Common myeloid progenitor, CD34-positive (primary cell): Measurements from ENCODE around the gene MASP1.

Experiments used
- CTCF ChIA-PET: fragments of 350-600 bp; sonication (Branson Sonifier 250); formaldehyde crosslinking; loops from one replicate; lab custom pipeline; 2021; ENCODE audit warnings: antibody characterized with exemption; lab: Charles Lee
- POLR2A ChIA-PET: fragments of 350-600 bp; sonication (Branson Sonifier 250); formaldehyde crosslinking; loops from one replicate; lab custom pipeline; 2021; ENCODE audit warnings: antibody characterized with exemption; lab: Charles Lee
- DNase-seq, 3 donors: peaks; one replicate each; pipeline versions ENCODE4 v3.0.0 to v3.0.0-alpha.2; 2013
- H3K27ac ChIP-seq, 2 experiments: 1 replicate in 1 of 2; 2 replicates in 1 of 2; pipeline ENCODE4 v1.7.0; 2013; ENCODE audit warnings: inconsistent platforms in 2 of 2, low read length in 2 of 2, mild to moderate bottlenecking in 2 of 2, low read depth in 1 of 2, moderate library complexity in 1 of 2; ENCODE audit not compliant: severe bottlenecking in 2 of 2, insufficient read depth in 1 of 2, poor library complexity in 1 of 2
- H3K27me3 ChIP-seq, 5 experiments: replicated peaks in 2 of 5; 1 replicate in 3 of 5; 2 replicates in 2 of 5; pipeline versions ENCODE4 v1.6.1 to v1.7.0; 2013; ENCODE audit warnings: low read length in 4 of 5, mild to moderate bottlenecking in 2 of 5, moderate library complexity in 2 of 5, inconsistent platforms in 1 of 5; ENCODE audit not compliant: insufficient read depth in 5 of 5, control insufficient read depth in 4 of 5
- H3K36me3 ChIP-seq, 4 experiments: 1 replicate in 2 of 4; 2 replicates in 2 of 4; pipeline versions ENCODE4 v1.6.1 to v1.7.0; 2013; ENCODE audit warnings: low read length in 3 of 4, control low read depth in 1 of 4, mild to moderate bottlenecking in 1 of 4; ENCODE audit not compliant: control insufficient read depth in 4 of 4, insufficient read depth in 4 of 4
- H3K4me1 ChIP-seq, 4 experiments: 1 replicate in 3 of 4; 2 replicates in 1 of 4; pipeline versions ENCODE4 v1.6.1 to v1.7.1; 2013; ENCODE audit warnings: low read length in 3 of 4, mild to moderate bottlenecking in 3 of 4, control low read depth in 1 of 4, inconsistent platforms in 1 of 4, moderate library complexity in 1 of 4; ENCODE audit not compliant: control insufficient read depth in 4 of 4, insufficient read depth in 4 of 4; ENCODE audit errors: control extremely low read depth in 1 of 4
- H3K4me3 ChIP-seq, 7 experiments: 1 replicate in 4 of 7; 2 replicates in 3 of 7; pipeline versions ENCODE4 v1.5.1 to v1.7.0; 2013; ENCODE audit warnings: mild to moderate bottlenecking in 7 of 7, low read length in 6 of 7, moderate library complexity in 6 of 7, inconsistent platforms in 2 of 7, low read depth in 2 of 7, control low read depth in 1 of 7; ENCODE audit not compliant: insufficient read depth in 4 of 7, control insufficient read depth in 1 of 7; ENCODE audit errors: extremely low read depth in 1 of 7
- H3K9me3 ChIP-seq, 5 experiments: 1 replicate in 4 of 5; 2 replicates in 1 of 5; pipeline versions ENCODE4 v1.6.1 to v1.7.1; 2013; ENCODE audit warnings: low read length in 4 of 5, mild to moderate bottlenecking in 2 of 5, inconsistent platforms in 1 of 5, low read depth in 1 of 5, moderate library complexity in 1 of 5; ENCODE audit not compliant: control insufficient read depth in 4 of 5, insufficient read depth in 2 of 5; ENCODE audit errors: control extremely low read depth in 1 of 5
- WGBS: methylation state at CpG from one replicate; pipeline ENCODE4 v1.1.5; 2013; ENCODE audit not compliant: insufficient coverage; 5-methylcytosine and 5-hydroxymethylcytosine counted together

MASP1 gene

DNA sequence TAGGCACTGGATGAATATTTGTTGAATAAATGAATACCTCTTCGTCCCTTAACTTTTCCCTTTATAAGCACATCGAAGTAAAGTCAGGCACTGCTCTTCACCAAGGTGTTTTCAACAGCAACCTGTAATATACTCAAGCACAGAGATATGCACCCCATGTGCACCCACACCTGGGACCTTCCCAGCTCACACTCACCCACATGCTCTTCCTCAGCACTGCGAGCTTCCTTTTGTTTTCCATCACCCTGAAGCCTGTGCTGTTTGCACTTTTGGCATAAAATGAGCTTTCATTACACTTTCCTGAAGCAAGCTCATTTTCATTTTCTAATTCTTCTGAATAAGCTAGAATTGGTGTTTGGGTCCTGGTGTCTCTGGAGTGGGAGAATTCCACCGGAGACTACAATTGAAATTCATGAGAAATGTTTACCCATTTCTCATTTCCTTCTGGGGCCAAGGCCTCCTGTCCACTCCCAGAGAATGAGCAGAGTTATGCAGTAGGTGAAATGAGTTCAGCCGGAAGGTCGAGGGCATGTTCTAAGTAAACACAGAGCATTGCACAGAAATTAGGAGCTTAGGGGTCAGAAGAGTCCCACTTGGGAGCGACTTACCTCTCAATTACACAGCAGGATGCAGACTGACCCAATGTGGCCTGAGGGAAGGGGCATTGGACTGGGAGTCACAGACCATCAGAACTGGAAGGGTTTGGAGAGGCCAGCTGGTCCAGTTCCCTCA, 15.0 kb downstream of the MASP1 start:
- Histone ChIP-seq H3K27ac (no peak overlapping the region), H3K36me3 (no peaks in the 10 kb centered on the region), H3K9me3 (no peaks in the 10 kb centered on the region), H3K4me3 (no peak overlapping the region), H3K4me1 (no peaks in the 10 kb centered on the region), H3K27me3 (no peaks in the 10 kb centered on the region)
- ChIA-PET POLR2A (interaction anchor here (0.6 kb wide), 1 partner anchor 783 kb away, joined by 6 read pairs; no protein-coding TSS in a partner anchor), CTCF (no interaction called here)
- 96% methylated on average over 4 of the region's 7 CpGs for WGBS
- DNase-seq, result no peak

DNA sequence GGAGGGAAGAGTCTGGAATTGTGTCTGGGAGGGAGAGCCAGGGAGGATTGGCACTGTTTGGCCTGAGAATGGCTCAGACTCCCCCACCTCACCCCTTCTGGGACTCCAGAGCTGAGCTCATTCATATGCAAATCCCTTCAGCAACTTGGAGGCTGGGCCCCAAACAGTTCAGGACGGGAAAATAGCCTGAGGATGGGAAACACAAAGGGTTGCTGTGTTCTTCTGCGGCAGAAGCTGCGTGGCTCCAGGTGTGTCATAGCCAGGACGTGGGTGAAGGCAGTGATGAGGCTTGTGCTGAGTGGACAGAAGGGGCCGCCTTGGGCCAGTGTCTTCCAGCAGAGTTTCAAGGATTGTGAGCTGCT, 16.6 kb downstream of the MASP1 start:
- Histone ChIP-seq H3K27ac (no peak overlapping the region), H3K36me3 (no peaks in the 10 kb centered on the region), H3K4me1 (no peaks in the 10 kb centered on the region), H3K27me3 (no peaks in the 10 kb centered on the region), H3K9me3 (peaks cover 0 to 5% (median 0%) of the 10 kb centered on the region in 5 experiments), H3K4me3 (no peak overlapping the region)
- POLR2A ChIA-PET, result no interaction called here
- no peak for DNase-seq
- 80% methylated on average over 5 of the region's 5 CpGs for WGBS
- CTCF ChIA-PET, result interaction anchor here (0.7 to 1.1 kb wide), 3 partner anchors 20 to 44 kb away, joined by 3 read pairs; no protein-coding TSS in a partner anchor

- no peak for DNase-seq
- no peak overlapping the region for H3K27ac ChIP-seq
- peaks cover 0 to 6% (median 1%) of the 10 kb centered on the region in 5 experiments for H3K9me3 ChIP-seq
- ChIA-PET CTCF (interaction anchor here (0.7 to 1.1 kb wide), 3 partner anchors 20 to 44 kb away, joined by 3 read pairs; no protein-coding TSS in a partner anchor), POLR2A (no interaction called here)
- H3K4me1 ChIP-seq, result no peaks in the 10 kb centered on the region
- 94% methylated on average over 5 of the region's 6 CpGs for WGBS
- no peak overlapping the region for H3K4me3 ChIP-seq
- H3K27me3 ChIP-seq, result no peaks in the 10 kb centered on the region
- no peaks in the 10 kb centered on the region for H3K36me3 ChIP-seq
Observed at GRCh38 chr3:187274315-187274976, 17.1 kb downstream of the MASP1 start.

DNA sequence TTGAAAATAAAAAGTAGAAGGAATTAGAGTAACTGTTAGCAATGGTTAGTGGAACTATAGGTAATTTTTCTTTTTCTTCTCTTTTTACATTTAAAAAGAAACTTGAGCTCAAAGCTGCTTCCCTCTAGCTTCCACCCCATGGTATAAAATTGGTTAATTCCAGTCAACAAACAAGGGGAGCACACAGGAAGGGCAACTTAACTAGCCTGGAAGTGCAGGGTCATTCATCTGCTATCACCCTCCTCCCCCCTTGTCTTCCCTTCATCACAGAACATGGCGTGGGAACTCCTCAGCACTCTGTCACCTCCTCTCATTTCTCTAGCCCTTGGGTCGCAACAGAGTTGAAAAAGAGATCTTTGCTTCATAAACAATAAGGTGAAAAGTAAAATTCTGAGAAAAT, 20.0 kb downstream of the MASP1 start:
- POLR2A ChIA-PET, result no interaction called here

DNA sequence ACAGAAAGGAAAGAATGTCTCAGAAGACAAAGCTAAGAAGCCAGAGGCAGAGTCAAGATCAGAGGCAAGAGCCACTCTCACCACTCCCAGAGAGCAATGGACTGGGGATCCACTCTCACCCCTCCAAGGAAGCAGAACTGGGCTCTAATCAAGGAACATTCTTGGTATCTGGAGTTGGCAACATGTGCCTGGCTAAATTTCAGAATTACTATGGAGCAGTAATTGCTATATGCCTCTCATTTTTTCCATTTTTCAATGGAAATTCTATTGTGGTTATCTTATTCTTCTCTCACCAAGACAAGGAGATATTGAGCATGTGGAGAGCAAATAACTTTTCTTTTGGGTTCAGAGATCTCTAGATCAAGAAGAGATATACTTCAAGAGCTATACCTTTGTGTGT, 22.1 kb downstream of the MASP1 start:
- ChIA-PET CTCF (interaction anchor here (1.0 kb wide), 1 partner anchor 20 kb away, joined by 4 read pairs; no protein-coding TSS in a partner anchor), POLR2A (no interaction called here)
- H3K9me3 ChIP-seq, result peaks cover 0 to 7% (median 3%) of the 10 kb centered on the region in 5 experiments
- H3K36me3 ChIP-seq, result no peaks in the 10 kb centered on the region
- H3K27me3 ChIP-seq, result no peaks in the 10 kb centered on the region
- H3K4me3 ChIP-seq, result no peak overlapping the region
- DNase-seq, result no peak
- H3K27ac ChIP-seq, result no peak overlapping the region
- peaks cover 0 to 14% (median 5%) of the 10 kb centered on the region in 4 experiments for H3K4me1 ChIP-seq

More for the DNA sequence above, 20.0 kb downstream of the MASP1 start:
- peaks cover 0 to 7% (median 3%) of the 10 kb centered on the region in 5 experiments for H3K9me3 ChIP-seq
- H3K4me3 ChIP-seq, result no peak overlapping the region
- no peaks in the 10 kb centered on the region for H3K4me1 ChIP-seq
- CTCF ChIA-PET, result interaction anchor here (1.0 kb wide), 1 partner anchor 16 kb away, joined by 4 read pairs; no protein-coding TSS in a partner anchor
- H3K27ac ChIP-seq, result no peak overlapping the region
- H3K27me3 ChIP-seq, result no peaks in the 10 kb centered on the region
- no CpG with 5 or more reads among the region's 2 CpGs for WGBS
- no peaks in the 10 kb centered on the region for H3K36me3 ChIP-seq
- no peak for DNase-seq

- Histone ChIP-seq H3K27ac (no peak overlapping the region), H3K36me3 (no peaks in the 10 kb centered on the region), H3K27me3 (no peaks in the 10 kb centered on the region), H3K4me1 (peaks cover 0 to 14% (median 5%) of the 10 kb centered on the region in 4 experiments), H3K4me3 (no peak overlapping the region), H3K9me3 (peaks cover 0 to 7% (median 3%) of the 10 kb centered on the region in 5 experiments)
- CTCF ChIA-PET, result interaction anchor here (1.9 kb wide), 1 partner anchor 51 kb away, joined by 6 read pairs; no protein-coding TSS in a partner anchor
- no peak for DNase-seq
- POLR2A ChIA-PET, result no interaction called here
- WGBS, result 90% methylated on average over 2 of the region's 3 CpGs
Observed at GRCh38 chr3:187267306-187267705, 24.2 kb downstream of the MASP1 start.

GRCh38 chr3:187266691-187267090, 24.8 kb downstream of the MASP1 start:
- Histone ChIP-seq H3K27me3 (no peaks in the 10 kb centered on the region), H3K27ac (no peak overlapping the region), H3K4me3 (no peak overlapping the region), H3K36me3 (no peaks in the 10 kb centered on the region), H3K9me3 (peaks cover 0 to 7% (median 3%) of the 10 kb centered on the region in 5 experiments), H3K4me1 (peaks cover 0 to 14% (median 5%) of the 10 kb centered on the region in 4 experiments)
- POLR2A ChIA-PET, result no interaction called here
- DNase-seq, result no peak
- CTCF ChIA-PET, result interaction anchor here (1.9 kb wide), 1 partner anchor 52 kb away, joined by 6 read pairs; no protein-coding TSS in a partner anchor
- WGBS, result 100% methylated on average over 1 of the region's 1 CpG
